IMR-90 (cell line): Measurements from ENCODE around the gene SLC48A1.

ENCODE experiments used
- BHLHE40 ChIP-seq: fragments of 150-350 bp; IDR thresholded peaks from 2 replicates; pipeline ENCODE4 v1.6.1; 2016; ENCODE audit warnings: mild to moderate bottlenecking, low read depth, low read length
- CEBPB ChIP-seq: IDR thresholded peaks from 2 replicates; pipeline ENCODE4 v1.6.1; 2012; ENCODE audit warnings: low read depth, low read length, improper control_type of control experiment
- CHD1 ChIP-seq: IDR thresholded peaks from 2 replicates; pipeline ENCODE4 v1.6.1; 2012; ENCODE audit warnings: low read depth, low read length, improper control_type of control experiment
- CTCF ChIP-seq: conservative IDR thresholded peaks from 2 replicates; pipeline ENCODE4 v1.5.1; 2012; ENCODE audit warnings: mild to moderate bottlenecking, low read depth, low read length, improper control_type of control experiment
- ELK1 ChIP-seq: fragments of 150-350 bp; IDR thresholded peaks from 2 replicates; pipeline ENCODE4 v1.6.1; 2016; ENCODE audit warnings: low read depth, mild to moderate bottlenecking, low read length, moderate library complexity, borderline replicate concordance
- FOS ChIP-seq: fragments of 150-350 bp; IDR thresholded peaks from 2 replicates; pipeline ENCODE4 v1.6.1; 2016; ENCODE audit warnings: low read depth, low read length
- MAZ ChIP-seq: IDR thresholded peaks from 2 replicates; pipeline ENCODE4 v1.6.1; 2012; ENCODE audit warnings: low read depth, mild to moderate bottlenecking, low read length, improper control_type of control experiment, moderate library complexity, borderline replicate concordance
- MXI1 ChIP-seq: IDR thresholded peaks from 2 replicates; pipeline ENCODE4 v1.6.1; 2012; ENCODE audit warnings: low read depth, mild to moderate bottlenecking, low read length, moderate library complexity, borderline replicate concordance
- POLR2A ChIP-seq: IDR thresholded peaks from 2 replicates; pipeline ENCODE4 v1.6.1; 2012; ENCODE audit warnings: mild to moderate bottlenecking, low read depth, low read length
- RAD21 ChIP-seq: IDR thresholded peaks from 2 replicates; pipeline ENCODE4 v1.6.1; 2012; ENCODE audit warnings: low read length, improper control_type of control experiment
- RCOR1 ChIP-seq: IDR thresholded peaks from 2 replicates; pipeline ENCODE4 v1.6.1; 2012; ENCODE audit warnings: mild to moderate bottlenecking, low read length, improper control_type of control experiment; ENCODE audit not compliant: insufficient replicate concordance
- RFX5 ChIP-seq: IDR thresholded peaks from 2 replicates; pipeline ENCODE4 v1.8.0; 2012; ENCODE audit warnings: low read depth, mild to moderate bottlenecking, low read length, moderate library complexity
- SMC3 ChIP-seq: fragments of 150-350 bp; IDR thresholded peaks from 2 replicates; pipeline ENCODE4 v1.6.1; 2016; ENCODE audit warnings: low read depth, mild to moderate bottlenecking, antibody characterized with exemption, low read length, moderate library complexity
- USF2 ChIP-seq: fragments of 150-350 bp; IDR thresholded peaks from 2 replicates; pipeline ENCODE4 v1.6.1; 2017; ENCODE audit warnings: mild to moderate bottlenecking, antibody characterized with exemption, low read length, low read depth

GRCh38 chr12:47752121-47752520, 20.9 kb upstream of the SLC48A1 start:
- no peak for TF ChIP-seq CTCF
- no peak for TF ChIP-seq MXI1
- TF ChIP-seq POLR2A: no peak
- no peak for TF ChIP-seq FOS
- no peak for TF ChIP-seq RCOR1
- no peak for TF ChIP-seq SMC3
- TF ChIP-seq USF2: no peak
- no peak for TF ChIP-seq CHD1
- no peak for TF ChIP-seq RAD21
- no peak for TF ChIP-seq MAZ
- no peak for TF ChIP-seq CEBPB
- no peak for TF ChIP-seq ELK1
- TF ChIP-seq RFX5: no peak
- no peak for TF ChIP-seq BHLHE40
